Gastroesophageal sphincter (tissue), 3 donors: Measurements from ENCODE around the gene SLC1A2.

Experiments
- CTCF ChIP-seq, 4 experiments: fragments of 200-600 bp in 2 of 4; fragments of 450-650 bp in 2 of 4; sonication (generic) in 1 of 4; IDR thresholded peaks; one replicate each; pipeline ENCODE4 v1.5.1; 2017 to 2019; ENCODE audit warnings: antibody characterized with exemption in 4 of 4, mild to moderate bottlenecking in 2 of 4, moderate library complexity in 2 of 4
- POLR2A ChIP-seq, 2 donors: fragments of 450-650 bp; IDR thresholded peaks; one replicate each; pipeline ENCODE4 v1.6.1; 2017; ENCODE audit warnings: antibody characterized with exemption in 2 of 2, mild to moderate bottlenecking in 2 of 2, moderate library complexity in 1 of 2
- POLR2AphosphoS5 ChIP-seq: sonication (generic); formaldehyde crosslinking; IDR thresholded peaks from one replicate; pipeline ENCODE4 v1.6.1; 2017; ENCODE audit warnings: antibody characterized with exemption

- TF ChIP-seq CTCF (IDR thresholded peaks at IDR 0.05): no peak
- no peak for TF ChIP-seq POLR2A (IDR thresholded peaks at IDR 0.05)
- no peak for TF ChIP-seq POLR2AphosphoS5
Observed at GRCh38 chr11:35304900-35305460, 114.4 kb downstream of the SLC1A2 start.
